A204.1 (cell line): ENCODE data around the gene ARMC5.
A peak's percentile ranks its signal among the peaks of the same experiment; 100 is the strongest.
"Not testable (repeated sequence)": the region's sequence is repeated elsewhere in the genome, so short reads cannot be mapped to it uniquely, and the experiment has no call there.

Source experiments
- FAIRE-seq: peaks from 2 replicates; lab custom pipeline; 2012; peaks lifted over from hg19 to GRCh38; lab: Jason Lieb, UNC

ARMC5 gene

GRCh38 chr16:31435341-31436220 is 23.7 kb upstream of the ARMC5 start:
- no peak for FAIRE-seq

GRCh38 chr16:31436221-31437045 is 22.9 kb upstream of the ARMC5 start:
- FAIRE-seq, result no peak

GRCh38 chr16:31438414-31438813 is 20.9 kb upstream of the ARMC5 start:
- FAIRE-seq, result no peak

GRCh38 chr16:31439023-31439422 is 20.3 kb upstream of the ARMC5 start:
- not testable (repeated sequence) for FAIRE-seq

GRCh38 chr16:31439519-31439918 is 19.8 kb upstream of the ARMC5 start:
- no peak for FAIRE-seq

- FAIRE-seq, result no peak
Observed at GRCh38 chr16:31440516-31441184, 18.7 kb upstream of the ARMC5 start.

GRCh38 chr16:31441956-31442355 is 17.3 kb upstream of the ARMC5 start:
- no peak for FAIRE-seq

GRCh38 chr16:31445931-31446330 is 13.4 kb upstream of the ARMC5 start:
- not testable (repeated sequence) for FAIRE-seq

- no peak for FAIRE-seq
Observed at GRCh38 chr16:31451201-31451600, 8.1 kb upstream of the ARMC5 start.

- FAIRE-seq, result no peak
Observed at GRCh38 chr16:31451681-31452351, 7.5 kb upstream of the ARMC5 start.

- FAIRE-seq, result no peak
Observed at GRCh38 chr16:31452631-31453106, 6.6 kb upstream of the ARMC5 start.

GRCh38 chr16:31453255-31454204 is 5.8 kb upstream of the ARMC5 start:
- no peak for FAIRE-seq

- FAIRE-seq, result no peak
Observed at GRCh38 chr16:31455601-31456314, 3.5 kb upstream of the ARMC5 start.

GRCh38 chr16:31456988-31457360 is 2.3 kb upstream of the ARMC5 start:
- no peak for FAIRE-seq

- no peak for FAIRE-seq
Observed at GRCh38 chr16:31458073-31458843, 1.0 kb upstream of the ARMC5 start.

GRCh38 chr16:31459687-31460581 is 633 bp downstream of the ARMC5 start:
- FAIRE-seq, result peak; percentile 74

- peak; percentile 76 for FAIRE-seq
Observed at GRCh38 chr16:31460582-31461002, 1.3 kb downstream of the ARMC5 start.

- FAIRE-seq, result no peak
Observed at GRCh38 chr16:31461201-31461920, 2.1 kb downstream of the ARMC5 start.
